Naive thymus-derived CD8-positive, alpha-beta T cell (primary cell): ENCODE measurements around the gene ZFP3. TPM values are rescaled to one million over a fixed set of nuclear protein-coding genes. Genes with fewer than 3 reads are reported as not detected.
"Not testable (repeated sequence)": the region's sequence is repeated elsewhere in the genome, so short reads cannot be mapped to it uniquely, and the experiment has no call there.

ENCODE experiments used
- ATAC-seq, 2 donors: fragments of 150-1000 bp; cut with Tn5 transposase in 1 of 2; sonication (Bioruptor Pico), chemical (Tn5 transposase) in 1 of 2; 1 replicate in 1 of 2; 2 replicates in 1 of 2; pipeline ENCODE4 v1.10.0; 2021; ENCODE audit warnings: mild to moderate bottlenecking in 2 of 2, moderate library complexity in 2 of 2
- POLR2A ChIA-PET: fragments of 350-600 bp; sonication (Branson Sonifier 250); formaldehyde crosslinking; loops from one replicate; lab custom pipeline; 2021; ENCODE audit warnings: antibody characterized with exemption; lab: Charles Lee
- DNase-seq, 10 donors: peaks; one replicate each; pipeline versions ENCODE4 v3.0.0 to v3.0.0-alpha.2; 2020 to 2022
- H3K27ac Mint-ChIP-seq, 10 donors: one replicate each; pipeline ENCODE4 v1.8.0; 2020 to 2022; ENCODE audit warnings: mild to moderate bottlenecking in 10 of 10, mixed read lengths in 10 of 10, moderate library complexity in 4 of 10, inconsistent platforms in 1 of 10
- H3K27me3 Mint-ChIP-seq, 5 donors: one replicate each; pipeline ENCODE4 v1.8.0; 2021 to 2022; ENCODE audit warnings: mixed read lengths in 5 of 5
- H3K36me3 Mint-ChIP-seq, 3 donors: one replicate each; pipeline ENCODE4 v1.8.0; 2020 to 2022; ENCODE audit warnings: mixed read lengths in 3 of 3, mild to moderate bottlenecking in 2 of 3, inconsistent platforms in 1 of 3
- H3K4me1 Mint-ChIP-seq, 4 donors: one replicate each; pipeline ENCODE4 v1.8.0; 2021 to 2022; ENCODE audit warnings: mixed read lengths in 4 of 4
- H3K4me3 Mint-ChIP-seq, 10 donors: one replicate each; pipeline ENCODE4 v1.8.0; 2020 to 2022; ENCODE audit warnings: mild to moderate bottlenecking in 10 of 10, mixed read lengths in 10 of 10, moderate library complexity in 6 of 10, inconsistent platforms in 1 of 10
- H3K9me3 Mint-ChIP-seq, 9 donors: one replicate each; pipeline ENCODE4 v1.8.0; 2020 to 2022; ENCODE audit warnings: mixed read lengths in 9 of 9, mild to moderate bottlenecking in 3 of 9, inconsistent platforms in 1 of 9, moderate library complexity in 1 of 9
- polyA plus RNA-seq, 3 donors: library from polyadenylated mRNA; unstranded; fragments of 300-500 nt; fragmentation: Illumina TruSeq; gene quantifications; one replicate each; pipeline ENCODE4 v1.2.3, GENCODE V29; 2021
- total RNA-seq, 8 experiments: library from RNA in 2 of 8; stranded (reverse) in 2 of 8; gene quantifications; one replicate each; pipeline ENCODE4 v1.2.3 and lab custom pipeline; 2021 to 2026

ZFP3 gene
- total and polyA plus RNA-seq, 5 experiments from 2014 or later: 0.51 to 12.7 (median 2.1) TPM

- ATAC-seq: no peak
- H3K36me3 Mint-ChIP-seq: no peaks in the 10 kb centered on the region
- no peak for DNase-seq
- peaks cover 17 to 68% (median 51%) of the 10 kb centered on the region in 4 donors for H3K4me1 Mint-ChIP-seq
- no peaks in the 10 kb centered on the region for H3K27me3 Mint-ChIP-seq
- no peaks in the 10 kb centered on the region for H3K9me3 Mint-ChIP-seq
- POLR2A ChIA-PET: no interaction called here
- peak overlapping the region in 2 of 10 donors; percentile 22 to 33 for H3K4me3 Mint-ChIP-seq
- H3K27ac Mint-ChIP-seq: peak overlapping the region in 5 of 10 donors; percentile 41 to 70 (median 54)
These were observed 33.6 kb upstream of the ZFP3 start for GRCh38 chr17:5044630-5045029.

GRCh38 chr17:5045496-5045895 is 32.8 kb upstream of the ZFP3 start:
- POLR2A ChIA-PET: interaction anchor here (0.6 to 1.6 kb wide), 6 partner anchors 9 to 103 kb away, joined by 3 to 8 read pairs (median 5); partner anchors contain the start of gene SLC52A1
- H3K36me3 Mint-ChIP-seq: no peaks in the 10 kb centered on the region
- H3K4me1 Mint-ChIP-seq: peaks cover 18 to 71% (median 57%) of the 10 kb centered on the region in 4 donors
- DNase-seq (no peak), ATAC-seq (no peak)
- peak overlapping the region in 4 of 10 donors; percentile 26 to 64 (median 27) for H3K4me3 Mint-ChIP-seq
- no peaks in the 10 kb centered on the region for H3K9me3 Mint-ChIP-seq
- peak overlapping the region in 7 of 10 donors; percentile 21 to 90 (median 48) for H3K27ac Mint-ChIP-seq
- H3K27me3 Mint-ChIP-seq: no peaks in the 10 kb centered on the region

- POLR2A ChIA-PET: interaction anchor here (0.6 kb wide), 1 partner anchor 51 kb away, joined by 5 read pairs; no protein-coding TSS in a partner anchor
- H3K27ac Mint-ChIP-seq: peak overlapping the region in 9 of 10 donors; percentile 6 to 93 (median 65)
- H3K4me3 Mint-ChIP-seq: peak overlapping the region in 2 of 10 donors; percentile 6 to 14
- peaks cover 15 to 62% (median 50%) of the 10 kb centered on the region in 4 donors for H3K4me1 Mint-ChIP-seq
- DNase-seq (no peak), ATAC-seq (no peak)
- H3K36me3 Mint-ChIP-seq: no peaks in the 10 kb centered on the region
- H3K27me3 Mint-ChIP-seq: no peaks in the 10 kb centered on the region
- H3K9me3 Mint-ChIP-seq: no peaks in the 10 kb centered on the region
These were observed 30.8 kb upstream of the ZFP3 start for GRCh38 chr17:5047446-5047845.

- Mint-ChIP-seq H3K27ac (peak overlapping the region; percentile 79 to 98 (median 92)), H3K4me3 (peak overlapping the region in 9 of 10 donors; percentile 20 to 67 (median 60)), H3K4me1 (peaks cover 12 to 48% (median 39%) of the 10 kb centered on the region in 4 donors), H3K27me3 (no peaks in the 10 kb centered on the region), H3K36me3 (no peaks in the 10 kb centered on the region), H3K9me3 (no peaks in the 10 kb centered on the region)
- ATAC-seq: peak; percentile 96 to 99
- DNase-seq: peak; percentile 28 to 79 (median 64)
- POLR2A ChIA-PET: interaction anchor here (0.6 to 2.2 kb wide), 20 partner anchors 12 to 616 kb away, joined by 3 to 8 read pairs (median 4); partner anchors contain the start of genes ARRB2, INCA1, KIF1C and PFN1
These were observed 28.9 kb upstream of the ZFP3 start for GRCh38 chr17:5049314-5049841.

- no peaks in the 10 kb centered on the region for H3K36me3 Mint-ChIP-seq
- H3K9me3 Mint-ChIP-seq: no peaks in the 10 kb centered on the region
- DNase-seq: no peak
- POLR2A ChIA-PET: interaction anchor here (0.6 to 2.2 kb wide), 6 partner anchors 13 to 140 kb away, joined by 4 to 7 read pairs (median 5); partner anchors contain the start of genes CAMTA2 and SPAG7
- H3K4me3 Mint-ChIP-seq: peak overlapping the region in 1 of 10 donors; percentile 10
- no peak for ATAC-seq
- peaks cover 12 to 42% (median 31%) of the 10 kb centered on the region in 4 donors for H3K4me1 Mint-ChIP-seq
- no peaks in the 10 kb centered on the region for H3K27me3 Mint-ChIP-seq
- peak overlapping the region in 9 of 10 donors; percentile 15 to 98 (median 92) for H3K27ac Mint-ChIP-seq
These were observed 28.0 kb upstream of the ZFP3 start for GRCh38 chr17:5050278-5050677.

- POLR2A ChIA-PET: interaction anchor here (0.7 to 2.1 kb wide), 3 partner anchors 10 to 170 kb away, joined by 3 to 8 read pairs (median 8); no protein-coding TSS in a partner anchor
- peaks cover 0 to 2% (median 0%) of the 10 kb centered on the region in 4 donors for H3K4me1 Mint-ChIP-seq
- no peaks in the 10 kb centered on the region for H3K36me3 Mint-ChIP-seq
- no peak overlapping the region for H3K27ac Mint-ChIP-seq
- no peak for DNase-seq
- no peak overlapping the region for H3K4me3 Mint-ChIP-seq
- no peak for ATAC-seq
- no peaks in the 10 kb centered on the region for H3K9me3 Mint-ChIP-seq
- peaks cover 0 to 3% (median 3%) of the 10 kb centered on the region in 5 donors for H3K27me3 Mint-ChIP-seq
These were observed 22.7 kb upstream of the ZFP3 start for GRCh38 chr17:5055543-5055942.

- no peak for ATAC-seq
- no peaks in the 10 kb centered on the region for H3K9me3 Mint-ChIP-seq
- peaks cover 0 to 7% (median 2%) of the 10 kb centered on the region in 5 donors for H3K27me3 Mint-ChIP-seq
- POLR2A ChIA-PET: no interaction called here
- no peak overlapping the region for H3K4me3 Mint-ChIP-seq
- peaks cover 0 to 7% (median 1%) of the 10 kb centered on the region in 4 donors for H3K4me1 Mint-ChIP-seq
- no peak overlapping the region for H3K27ac Mint-ChIP-seq
- H3K36me3 Mint-ChIP-seq: no peaks in the 10 kb centered on the region
- no peak for DNase-seq
These were observed 13.0 kb upstream of the ZFP3 start for GRCh38 chr17:5065227-5065744.

- ATAC-seq (no peak), DNase-seq (no peak)
- Mint-ChIP-seq H3K27me3 (peaks cover 0 to 7% (median under 1%) of the 10 kb centered on the region in 5 donors), H3K27ac (no peak overlapping the region), H3K4me1 (peaks cover 0 to under 1% (median 0%) of the 10 kb centered on the region in 4 donors), H3K4me3 (no peak overlapping the region), H3K9me3 (no peaks in the 10 kb centered on the region), H3K36me3 (no peaks in the 10 kb centered on the region)
- POLR2A ChIA-PET: interaction anchor here (0.7 to 1.4 kb wide), 2 partner anchors 22 to 36 kb away, joined by 3 read pairs; no protein-coding TSS in a partner anchor
These were observed 10.0 kb upstream of the ZFP3 start for GRCh38 chr17:5068236-5068635.

- DNase-seq: no peak
- POLR2A ChIA-PET: no interaction called here
- Mint-ChIP-seq H3K4me1 (peaks cover 0 to 2% (median 0%) of the 10 kb centered on the region in 4 donors), H3K4me3 (no peak overlapping the region), H3K27ac (no peak overlapping the region), H3K9me3 (no peaks in the 10 kb centered on the region), H3K36me3 (no peaks in the 10 kb centered on the region), H3K27me3 (peaks cover 0 to 7% (median 0%) of the 10 kb centered on the region in 5 donors)
- no peak for ATAC-seq
These were observed 8.5 kb upstream of the ZFP3 start for GRCh38 chr17:5069724-5070123.

GRCh38 chr17:5075472-5075871 is 2.8 kb upstream of the ZFP3 start:
- peak overlapping the region in 1 of 10 donors; percentile 7 for H3K4me3 Mint-ChIP-seq
- H3K36me3 Mint-ChIP-seq: not testable (repeated sequence)
- POLR2A ChIA-PET: interaction anchor here (1.1 kb wide), 1 partner anchor 22 kb away, joined by 5 read pairs; no protein-coding TSS in a partner anchor

GRCh38 chr17:5077275-5077674 is 992 bp upstream of the ZFP3 start:
- H3K27me3 Mint-ChIP-seq, H3K9me3 Mint-ChIP-seq, ATAC-seq, DNase-seq: not testable (repeated sequence)
- peaks cover 17 to 32% (median 29%) of the 10 kb centered on the region in 4 donors for H3K4me1 Mint-ChIP-seq
- POLR2A ChIA-PET: interaction anchor here (0.6 to 2.4 kb wide), 3 partner anchors 34 to 129 kb away, joined by 4 to 9 read pairs (median 7); partner anchors contain the start of genes PFN1 and ZNF594
- peak overlapping the region in 7 of 10 donors; percentile 69 to 98 (median 93) for H3K27ac Mint-ChIP-seq
- H3K4me3 Mint-ChIP-seq: peak overlapping the region; percentile 92 to 99 (median 96)
- H3K36me3 Mint-ChIP-seq: peaks cover 0 to 12% (median 8%) of the 10 kb centered on the region in 3 donors

More at GRCh38 chr17:5075472-5075871, 2.8 kb upstream of the ZFP3 start:
- not testable (repeated sequence) for H3K9me3 Mint-ChIP-seq, H3K27me3 Mint-ChIP-seq, H3K27ac Mint-ChIP-seq, ATAC-seq, DNase-seq
- H3K4me1 Mint-ChIP-seq: peaks cover 17 to 24% (median 21%) of the 10 kb centered on the region in 4 donors

GRCh38 chr17:5077781-5078105 is 524 bp upstream of the ZFP3 start:
- Mint-ChIP-seq H3K9me3 (peaks cover 0 to 4% (median under 1%) of the 10 kb centered on the region in 9 donors), H3K27ac (peak overlapping the region; percentile 89 to 98 (median 94)), H3K27me3 (no peaks in the 10 kb centered on the region), H3K4me3 (peak overlapping the region; percentile 92 to 99 (median 96)), H3K36me3 (peaks cover 2 to 14% (median 11%) of the 10 kb centered on the region in 3 donors), H3K4me1 (peaks cover 17 to 34% (median 29%) of the 10 kb centered on the region in 4 donors)
- peak in 1 of 2 donors; percentile 5 for ATAC-seq
- DNase-seq: no peak
- POLR2A ChIA-PET: interaction anchor here (0.6 to 2.4 kb wide), 3 partner anchors 34 to 130 kb away, joined by 4 to 9 read pairs (median 7); partner anchors contain the start of genes PFN1 and ZNF594
